ENCODE measurements around the gene HUS1.
"Not testable (repeated sequence)": the region's sequence is repeated elsewhere in the genome, so short reads cannot be mapped to it uniquely, and the experiment has no call there.

HUS1 gene

DNA sequence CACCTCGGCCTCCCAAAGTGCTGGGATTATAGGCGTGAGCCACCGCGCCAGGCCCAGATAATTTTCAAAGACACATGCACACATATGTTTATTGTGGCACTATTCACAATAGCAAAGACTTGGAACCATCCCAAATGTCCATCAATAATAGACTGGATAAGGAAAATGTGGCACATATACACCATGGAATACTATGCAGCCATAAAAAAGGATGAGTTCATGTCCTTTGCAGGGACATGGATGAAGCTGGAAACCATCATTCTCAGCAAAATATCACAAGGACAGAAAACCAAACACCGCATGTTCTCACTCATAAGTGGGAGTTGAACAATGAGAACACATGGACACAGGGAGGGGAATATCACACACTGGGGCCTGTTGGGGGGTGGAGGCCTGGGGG lies 1.2 kb upstream of the HUS1 start:
- not testable (repeated sequence) for H3K4me3 ChIP-seq (ENCODE audit: low read depth, low read length); H3K27ac ChIP-seq (ENCODE audit: low read depth, low read length); H3K27me3 ChIP-seq (ENCODE audit: control insufficient read depth, insufficient read depth, low read length); H3K9me3 ChIP-seq (ENCODE audit: control insufficient read depth, insufficient read depth, low read depth, low read length); H3K9ac ChIP-seq (ENCODE audit: low read length); H3K4me1 ChIP-seq (ENCODE audit: control insufficient read depth, insufficient read depth, low read length)
- peaks cover 29% of the 10 kb centered on the region for H3K36me3 ChIP-seq (ENCODE audit: control insufficient read depth, insufficient read depth, low read length)

DNA sequence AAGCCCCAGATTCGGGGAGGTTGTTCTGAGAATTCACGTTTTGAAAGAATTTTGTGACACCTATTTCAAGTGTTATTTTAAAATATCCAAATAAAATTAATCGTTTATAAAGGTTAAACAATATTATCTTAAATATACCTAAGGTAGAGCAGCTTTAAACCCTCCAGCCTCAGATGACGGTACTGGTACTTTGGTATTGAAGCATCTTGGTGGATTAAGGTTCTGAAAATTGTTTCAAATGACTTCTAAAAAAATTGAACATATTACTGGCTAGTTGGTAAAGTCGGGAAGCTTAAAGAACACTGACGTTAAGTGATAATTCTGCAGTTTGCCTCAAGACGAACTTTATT lies 392 bp upstream of the HUS1 start:
- Histone ChIP-seq H3K9ac (ENCODE audit: low read length) (no peak overlapping the region), H3K36me3 (ENCODE audit: control insufficient read depth, insufficient read depth, low read length) (peaks cover 36% of the 10 kb centered on the region), H3K27ac (ENCODE audit: low read depth, low read length) (no peak overlapping the region), H3K4me3 (ENCODE audit: low read depth, low read length) (peak overlapping the region; percentile 81), H3K9me3 (ENCODE audit: control insufficient read depth, insufficient read depth, low read depth, low read length) (no peaks in the 10 kb centered on the region), H3K4me1 (ENCODE audit: control insufficient read depth, insufficient read depth, low read length) (peaks cover 10% of the 10 kb centered on the region; the same call in 1 of the 2 replicates), H3K27me3 (ENCODE audit: control insufficient read depth, insufficient read depth, low read length) (no peaks in the 10 kb centered on the region)

DNA sequence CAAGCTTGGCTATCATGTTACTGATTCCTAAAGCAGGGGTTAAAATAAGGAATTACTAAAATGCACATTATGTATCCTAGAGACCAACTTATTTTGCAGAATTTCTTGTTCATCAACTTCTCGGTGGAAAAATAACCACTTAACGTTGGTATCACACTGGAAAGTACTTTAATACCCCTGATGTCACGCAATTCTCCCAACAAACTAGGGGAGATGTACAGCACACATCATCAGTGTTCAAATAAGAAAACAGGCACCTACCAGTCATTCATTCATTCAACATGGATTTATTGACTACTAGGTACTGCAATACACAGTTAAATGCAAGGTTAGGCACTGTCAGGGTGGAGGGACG lies 648 bp downstream of the HUS1 start:
- H3K9ac ChIP-seq (ENCODE audit: low read length) = peak overlapping the region; percentile 81
- H3K4me1 ChIP-seq (ENCODE audit: control insufficient read depth, insufficient read depth, low read length) = peaks cover 10% of the 10 kb centered on the region; the same call in 1 of the 2 replicates
- H3K27me3 ChIP-seq (ENCODE audit: control insufficient read depth, insufficient read depth, low read length) = no peaks in the 10 kb centered on the region
- peak overlapping the region; percentile 81 for H3K4me3 ChIP-seq (ENCODE audit: low read depth, low read length)
- H3K9me3 ChIP-seq (ENCODE audit: control insufficient read depth, insufficient read depth, low read depth, low read length) = no peaks in the 10 kb centered on the region
- H3K27ac ChIP-seq (ENCODE audit: low read depth, low read length) = no peak overlapping the region
- H3K36me3 ChIP-seq (ENCODE audit: control insufficient read depth, insufficient read depth, low read length) = peaks cover 46% of the 10 kb centered on the region

DNA sequence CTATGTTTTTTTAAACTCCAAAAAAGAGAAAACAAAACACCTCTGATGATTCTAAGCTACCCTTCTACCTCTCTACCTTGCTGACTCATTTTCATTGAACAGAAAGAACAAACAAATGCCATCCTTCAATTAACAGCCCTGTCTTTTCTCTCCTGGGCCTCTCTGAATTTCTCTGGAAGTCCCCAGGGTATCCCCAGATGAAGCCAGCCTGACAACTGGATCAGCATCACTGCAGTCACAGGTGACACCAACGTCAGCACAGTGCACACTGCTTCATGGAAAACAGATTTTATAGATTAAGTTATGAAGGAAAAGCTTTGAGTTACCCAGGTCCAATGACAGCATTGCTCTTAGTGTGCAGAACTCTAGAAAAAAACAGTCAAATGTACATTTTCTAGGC lies 5.7 kb downstream of the HUS1 start:
- Histone ChIP-seq H3K4me1 (ENCODE audit: control insufficient read depth, insufficient read depth, low read length) (peaks cover 11% of the 10 kb centered on the region; the same call in 1 of the 2 replicates), H3K4me3 (ENCODE audit: low read depth, low read length) (no peak overlapping the region), H3K9me3 (ENCODE audit: control insufficient read depth, insufficient read depth, low read depth, low read length) (no peaks in the 10 kb centered on the region), H3K27me3 (ENCODE audit: control insufficient read depth, insufficient read depth, low read length) (no peaks in the 10 kb centered on the region), H3K9ac (ENCODE audit: low read length) (no peak overlapping the region), H3K36me3 (ENCODE audit: control insufficient read depth, insufficient read depth, low read length) (peaks cover 80% of the 10 kb centered on the region), H3K27ac (ENCODE audit: low read depth, low read length) (no peak overlapping the region)

DNA sequence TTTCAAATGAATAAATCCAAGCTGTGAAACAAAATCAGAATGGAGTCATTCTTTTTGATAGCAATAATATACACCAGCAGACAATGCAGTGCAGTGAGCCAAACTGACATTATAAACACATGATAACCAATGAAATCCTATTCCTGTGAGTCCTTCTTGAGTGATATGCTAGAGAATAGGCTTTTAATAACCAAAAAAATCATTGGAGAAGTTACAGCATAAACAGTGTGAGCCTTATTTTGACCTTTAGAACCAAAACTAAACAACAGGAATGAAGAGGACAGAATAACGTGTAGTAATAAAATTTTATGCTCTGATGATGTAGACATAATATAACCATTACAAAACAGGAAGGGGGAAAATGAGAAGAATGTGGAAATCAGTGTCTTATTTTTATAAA lies 8.7 kb downstream of the HUS1 start:
- no peak overlapping the region for H3K9ac ChIP-seq (ENCODE audit: low read length)
- H3K27me3 ChIP-seq (ENCODE audit: control insufficient read depth, insufficient read depth, low read length) = no peaks in the 10 kb centered on the region
- peaks cover 83% of the 10 kb centered on the region for H3K36me3 ChIP-seq (ENCODE audit: control insufficient read depth, insufficient read depth, low read length)
- no peak overlapping the region for H3K27ac ChIP-seq (ENCODE audit: low read depth, low read length)
- H3K4me1 ChIP-seq (ENCODE audit: control insufficient read depth, insufficient read depth, low read length) = peaks cover 8% of the 10 kb centered on the region; the same call in 1 of the 2 replicates
- no peaks in the 10 kb centered on the region for H3K9me3 ChIP-seq (ENCODE audit: control insufficient read depth, insufficient read depth, low read depth, low read length)
- H3K4me3 ChIP-seq (ENCODE audit: low read depth, low read length) = no peak overlapping the region

DNA sequence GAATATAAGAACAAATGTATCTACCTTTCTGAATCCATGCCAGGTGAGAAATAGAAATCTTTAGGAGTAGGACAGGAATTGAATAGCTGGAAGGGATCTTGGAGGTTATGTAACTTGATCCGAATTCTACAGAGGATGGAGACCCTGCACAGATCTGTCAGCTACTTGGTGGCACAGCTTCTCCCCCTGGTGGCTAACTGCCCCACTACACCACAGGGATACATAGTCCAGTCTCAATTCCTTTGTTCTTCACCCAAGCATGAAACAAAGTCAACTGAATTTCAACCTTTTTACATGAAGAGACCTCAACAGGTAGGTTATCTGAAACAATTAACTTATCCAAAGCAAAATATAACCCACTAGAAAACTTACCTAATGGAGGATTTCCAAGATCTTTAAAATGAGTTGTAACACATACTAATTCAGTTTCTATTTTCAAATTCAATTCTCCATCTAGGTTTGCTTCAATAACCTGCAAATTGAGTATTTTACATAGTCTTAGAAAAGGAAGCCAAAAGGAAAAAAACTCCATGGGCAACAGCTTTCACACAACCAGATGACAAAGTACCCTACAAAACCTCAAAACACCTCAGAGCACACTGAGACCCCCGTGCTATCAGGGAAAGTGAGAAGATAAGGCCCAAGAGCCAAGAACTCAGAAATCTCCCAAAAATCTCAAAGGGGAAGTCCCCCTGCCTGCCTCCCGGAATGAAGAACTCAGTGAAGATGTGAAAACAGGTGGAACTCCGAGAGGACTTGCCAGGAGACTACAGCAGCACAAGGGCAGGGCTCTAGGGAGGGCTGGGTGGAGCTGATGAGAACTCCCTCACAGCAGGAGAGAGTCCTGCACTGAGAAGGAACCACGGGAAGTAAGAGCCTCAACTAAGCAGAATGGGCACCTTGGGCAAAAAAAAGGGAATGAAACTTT lies 10.3 kb downstream of the HUS1 start:
- Histone ChIP-seq H3K9ac (ENCODE audit: low read length) (no peak overlapping the region), H3K36me3 (ENCODE audit: control insufficient read depth, insufficient read depth, low read length) (peaks cover 84% of the 10 kb centered on the region), H3K9me3 (ENCODE audit: control insufficient read depth, insufficient read depth, low read depth, low read length) (no peaks in the 10 kb centered on the region), H3K27me3 (ENCODE audit: control insufficient read depth, insufficient read depth, low read length) (no peaks in the 10 kb centered on the region), H3K27ac (ENCODE audit: low read depth, low read length) (no peak overlapping the region), H3K4me1 (ENCODE audit: control insufficient read depth, insufficient read depth, low read length) (peaks cover 8% of the 10 kb centered on the region; the same call in 1 of the 2 replicates), H3K4me3 (ENCODE audit: low read depth, low read length) (no peak overlapping the region)

DNA sequence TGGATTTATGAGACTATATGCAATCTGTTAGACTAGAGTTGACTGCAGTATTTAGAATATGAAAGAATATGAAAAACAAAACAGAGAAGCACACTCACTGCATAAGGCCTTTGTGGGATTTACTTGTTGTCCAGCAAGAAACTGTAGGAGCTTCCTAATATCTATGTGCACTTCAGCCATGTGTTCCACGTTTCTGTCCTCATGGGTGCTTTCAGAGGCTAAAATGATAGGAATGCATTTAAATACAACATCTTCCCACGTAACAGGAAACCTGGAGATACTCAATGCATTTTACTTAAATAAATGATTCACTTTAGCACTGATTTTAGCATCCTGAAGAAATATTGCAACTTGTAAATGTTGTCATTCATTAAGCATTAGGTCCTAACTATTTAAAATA lies 11.7 kb downstream of the HUS1 start:
- no peak overlapping the region for H3K4me3 ChIP-seq (ENCODE audit: low read depth, low read length)
- no peak overlapping the region for H3K27ac ChIP-seq (ENCODE audit: low read depth, low read length)
- no peaks in the 10 kb centered on the region for H3K27me3 ChIP-seq (ENCODE audit: control insufficient read depth, insufficient read depth, low read length)
- peaks cover 8% of the 10 kb centered on the region; the same call in 1 of the 2 replicates for H3K4me1 ChIP-seq (ENCODE audit: control insufficient read depth, insufficient read depth, low read length)
- no peak overlapping the region for H3K9ac ChIP-seq (ENCODE audit: low read length)
- no peaks in the 10 kb centered on the region for H3K9me3 ChIP-seq (ENCODE audit: control insufficient read depth, insufficient read depth, low read depth, low read length)
- peaks cover 84% of the 10 kb centered on the region for H3K36me3 ChIP-seq (ENCODE audit: control insufficient read depth, insufficient read depth, low read length)

DNA sequence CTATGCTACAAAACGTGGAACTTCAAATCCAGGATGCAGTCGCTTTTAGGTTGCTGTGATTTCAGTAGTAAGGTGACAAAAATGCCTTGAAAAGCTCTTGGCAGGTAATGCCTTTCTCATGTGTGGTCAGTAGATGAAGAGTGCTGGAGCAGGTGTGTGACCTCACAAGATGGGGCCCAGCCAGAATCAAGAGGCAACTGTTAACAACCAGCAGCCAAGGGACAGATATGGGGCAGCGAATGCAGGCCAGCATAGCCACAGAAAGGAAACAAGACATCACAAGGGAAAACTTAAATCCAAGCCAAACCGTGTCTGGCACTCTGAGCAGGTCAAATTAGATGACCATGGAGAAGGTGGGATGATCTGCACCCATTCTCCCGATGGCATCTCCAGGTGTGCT lies 12.3 kb downstream of the HUS1 start:
- H3K9me3 ChIP-seq (ENCODE audit: control insufficient read depth, insufficient read depth, low read depth, low read length) = no peaks in the 10 kb centered on the region
- no peak overlapping the region for H3K27ac ChIP-seq (ENCODE audit: low read depth, low read length)
- no peak overlapping the region for H3K9ac ChIP-seq (ENCODE audit: low read length)
- H3K4me1 ChIP-seq (ENCODE audit: control insufficient read depth, insufficient read depth, low read length) = peaks cover 8% of the 10 kb centered on the region; the same call in 1 of the 2 replicates
- no peaks in the 10 kb centered on the region for H3K27me3 ChIP-seq (ENCODE audit: control insufficient read depth, insufficient read depth, low read length)
- H3K36me3 ChIP-seq (ENCODE audit: control insufficient read depth, insufficient read depth, low read length) = peaks cover 85% of the 10 kb centered on the region
- no peak overlapping the region for H3K4me3 ChIP-seq (ENCODE audit: low read depth, low read length)

DNA sequence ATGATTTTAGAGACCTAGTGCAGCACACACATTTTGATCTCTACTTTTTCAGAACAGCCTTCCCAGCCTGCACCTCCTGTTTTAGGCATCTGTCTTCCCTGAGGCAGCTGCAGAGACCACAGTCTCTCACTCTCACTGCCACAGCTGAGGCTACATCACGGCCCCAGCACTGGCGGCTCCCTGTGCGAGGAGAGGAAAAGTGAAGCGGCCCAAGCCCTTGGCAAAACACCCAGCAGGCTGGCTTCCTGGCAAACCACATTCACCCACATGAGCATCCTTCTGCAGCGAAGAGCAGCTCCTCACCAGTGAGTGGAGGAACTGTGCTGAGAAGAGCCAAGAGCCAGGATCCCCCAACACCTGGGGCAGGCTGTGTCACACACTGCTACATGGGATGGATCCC lies 14.0 kb downstream of the HUS1 start:
- Histone ChIP-seq H3K27ac (ENCODE audit: low read depth, low read length) (no peak overlapping the region), H3K9ac (ENCODE audit: low read length) (no peak overlapping the region), H3K4me3 (ENCODE audit: low read depth, low read length) (no peak overlapping the region), H3K9me3 (ENCODE audit: control insufficient read depth, insufficient read depth, low read depth, low read length) (peaks cover 4% of the 10 kb centered on the region; the same call in 1 of the 2 replicates), H3K4me1 (ENCODE audit: control insufficient read depth, insufficient read depth, low read length) (peaks cover 8% of the 10 kb centered on the region; the same call in 1 of the 2 replicates), H3K27me3 (ENCODE audit: control insufficient read depth, insufficient read depth, low read length) (no peaks in the 10 kb centered on the region), H3K36me3 (ENCODE audit: control insufficient read depth, insufficient read depth, low read length) (peaks cover 87% of the 10 kb centered on the region)

DNA sequence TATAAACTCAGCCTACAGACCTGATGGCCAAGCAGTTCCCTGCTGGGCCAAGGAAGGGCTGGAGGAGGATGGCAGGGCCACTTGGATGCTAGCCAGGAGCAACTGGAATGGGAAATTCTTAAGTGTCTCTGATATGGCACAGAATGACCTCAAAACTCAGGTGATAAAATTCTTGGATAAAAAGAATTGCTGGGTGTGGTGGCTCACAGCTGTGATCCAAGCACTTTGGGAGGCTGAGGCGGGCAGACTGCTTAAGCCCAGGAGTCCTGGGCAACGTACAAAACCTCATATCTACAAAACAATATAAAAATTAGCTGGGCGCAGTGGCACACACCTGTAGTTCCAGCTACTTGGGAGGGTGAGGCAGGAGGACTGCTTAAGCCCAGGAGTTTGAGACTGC lies 17.2 kb downstream of the HUS1 start:
- Histone ChIP-seq H3K4me1 (ENCODE audit: control insufficient read depth, insufficient read depth, low read length) (no peaks in the 10 kb centered on the region), H3K4me3 (ENCODE audit: low read depth, low read length) (no peak overlapping the region), H3K9me3 (ENCODE audit: control insufficient read depth, insufficient read depth, low read depth, low read length) (peaks cover 4% of the 10 kb centered on the region; the same call in 1 of the 2 replicates), H3K9ac (ENCODE audit: low read length) (no peak overlapping the region), H3K36me3 (ENCODE audit: control insufficient read depth, insufficient read depth, low read length) (peaks cover 80% of the 10 kb centered on the region), H3K27ac (ENCODE audit: low read depth, low read length) (no peak overlapping the region), H3K27me3 (ENCODE audit: control insufficient read depth, insufficient read depth, low read length) (no peaks in the 10 kb centered on the region)

DNA sequence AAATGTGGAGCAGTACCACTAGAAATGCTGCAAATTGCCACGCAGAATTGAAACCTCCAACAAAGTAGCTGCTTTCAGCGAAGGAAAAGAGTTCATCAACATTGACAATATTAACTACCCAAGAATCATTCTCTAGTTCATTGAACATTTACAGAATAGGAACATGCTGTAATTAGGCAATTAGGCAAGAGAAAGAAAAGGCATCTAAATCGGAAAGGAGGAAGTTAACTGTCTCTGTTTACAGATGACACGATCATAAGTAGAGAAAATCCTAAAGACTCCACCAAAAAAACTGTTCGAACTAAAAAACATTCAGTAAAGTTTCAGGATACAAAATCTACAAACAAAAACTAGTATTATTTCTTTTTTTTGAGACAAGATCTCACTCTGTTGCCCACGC lies 22.3 kb downstream of the HUS1 start:
- Histone ChIP-seq H3K9ac (ENCODE audit: low read length) (no peak overlapping the region), H3K36me3 (ENCODE audit: control insufficient read depth, insufficient read depth, low read length) (peaks cover 52% of the 10 kb centered on the region), H3K27me3 (ENCODE audit: control insufficient read depth, insufficient read depth, low read length) (no peaks in the 10 kb centered on the region), H3K4me1 (ENCODE audit: control insufficient read depth, insufficient read depth, low read length) (peaks cover 5% of the 10 kb centered on the region), H3K9me3 (ENCODE audit: control insufficient read depth, insufficient read depth, low read depth, low read length) (peaks cover 4% of the 10 kb centered on the region; the same call in 1 of the 2 replicates), H3K4me3 (ENCODE audit: low read depth, low read length) (no peak overlapping the region), H3K27ac (ENCODE audit: low read depth, low read length) (no peak overlapping the region)
